PC-9 (cell line): ENCODE results near the gene PNMA8B.

ENCODE experiments used
- EZH2 ChIP-seq: fragments of 200-600 bp; sonication (generic); IDR thresholded peaks from 2 replicates; pipeline ENCODE4 v1.8.0; 2017; ENCODE audit warnings: antibody characterized with exemption, low read depth
- TF ChIP-seq, protein P1 (sequence below): fragments of 200-600 bp; sonication (generic); conservative IDR thresholded peaks from 2 replicates; pipeline ENCODE4 v1.6.1; 2017; ENCODE audit warnings: mixed run types, antibody characterized with exemption, mild to moderate bottlenecking, moderate library complexity

DNA sequence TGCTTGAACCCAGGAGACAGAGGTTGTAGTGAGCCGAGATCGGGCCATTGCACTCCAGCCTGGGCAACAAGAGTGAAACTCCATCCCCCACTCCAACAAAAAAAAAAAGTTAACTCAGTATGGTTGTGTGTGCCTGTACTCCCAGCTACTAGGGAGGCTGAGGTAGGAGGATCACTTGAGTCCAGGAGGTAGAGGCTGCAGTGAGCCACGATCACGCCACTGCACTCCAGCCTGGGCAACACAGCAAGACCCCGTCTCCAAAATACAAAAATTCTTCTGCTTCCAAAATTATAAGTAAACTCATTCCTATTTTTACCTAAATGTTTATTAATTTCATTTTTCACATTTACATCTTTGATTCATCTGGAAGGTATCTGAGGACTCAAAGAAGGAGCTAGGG lies 38.7 kb downstream of the PNMA8B start:
- TF ChIP-seq, protein P1, sequence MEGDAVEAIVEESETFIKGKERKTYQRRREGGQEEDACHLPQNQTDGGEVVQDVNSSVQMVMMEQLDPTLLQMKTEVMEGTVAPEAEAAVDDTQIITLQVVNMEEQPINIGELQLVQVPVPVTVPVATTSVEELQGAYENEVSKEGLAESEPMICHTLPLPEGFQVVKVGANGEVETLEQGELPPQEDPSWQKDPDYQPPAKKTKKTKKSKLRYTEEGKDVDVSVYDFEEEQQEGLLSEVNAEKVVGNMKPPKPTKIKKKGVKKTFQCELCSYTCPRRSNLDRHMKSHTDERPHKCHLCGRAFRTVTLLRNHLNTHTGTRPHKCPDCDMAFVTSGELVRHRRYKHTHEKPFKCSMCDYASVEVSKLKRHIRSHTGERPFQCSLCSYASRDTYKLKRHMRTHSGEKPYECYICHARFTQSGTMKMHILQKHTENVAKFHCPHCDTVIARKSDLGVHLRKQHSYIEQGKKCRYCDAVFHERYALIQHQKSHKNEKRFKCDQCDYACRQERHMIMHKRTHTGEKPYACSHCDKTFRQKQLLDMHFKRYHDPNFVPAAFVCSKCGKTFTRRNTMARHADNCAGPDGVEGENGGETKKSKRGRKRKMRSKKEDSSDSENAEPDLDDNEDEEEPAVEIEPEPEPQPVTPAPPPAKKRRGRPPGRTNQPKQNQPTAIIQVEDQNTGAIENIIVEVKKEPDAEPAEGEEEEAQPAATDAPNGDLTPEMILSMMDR, result no peak
- TF ChIP-seq EZH2, result no peak
